Erythroblast (primary cell): ENCODE results near the gene DCPS.
"Not testable (repeated sequence)": the region's sequence is repeated elsewhere in the genome, so short reads cannot be mapped to it uniquely, and the experiment has no call there.

Experiments used
- DNase-seq, 2 experiments: peaks; one replicate each; lab custom pipeline; 2025; lab: John Stamatoyannopoulos, UW
- GATA1 ChIP-seq: IDR thresholded peaks from 2 replicates; pipeline ENCODE4 v1.6.1; 2011; ENCODE audit warnings: low read depth, mild to moderate bottlenecking, control low read depth, low read length, moderate library complexity
- POLR2A ChIP-seq: IDR thresholded peaks from 2 replicates; pipeline ENCODE4 v1.6.1; 2011; ENCODE audit warnings: mild to moderate bottlenecking, low read length

DCPS gene

GRCh38 chr11:126303623-126304456 is at the start of gene DCPS:
TSS of gene DCPS (plus strand) at chr11:126304060. CDS start at chr11:126304081, 21 bp downstream.
- DNase-seq, result peak; percentile 89 to 92
- peak; percentile 93 for TF ChIP-seq POLR2A
- no peak for TF ChIP-seq GATA1

DNA sequence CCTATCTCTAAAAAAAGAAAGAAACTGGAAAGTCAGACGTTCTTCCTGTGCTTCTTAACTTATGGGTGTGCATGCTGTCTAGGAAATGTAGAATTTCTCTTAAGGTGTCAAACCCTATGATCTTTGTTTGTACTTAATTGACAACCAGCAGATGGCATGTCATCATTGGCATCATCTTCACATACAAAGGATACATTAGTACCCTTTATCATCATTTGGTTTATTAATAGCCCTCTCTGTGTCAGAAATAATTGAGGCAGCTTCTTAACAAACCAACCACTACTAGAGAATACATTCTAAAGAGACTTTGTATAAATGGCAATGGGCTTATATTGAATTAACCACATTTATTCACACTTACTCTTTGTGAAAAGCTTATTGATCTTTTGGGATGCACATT is 49.0 kb upstream of the DCPS start:
- DNase-seq, result no peak
- TF ChIP-seq POLR2A (no peak), GATA1 (no peak)

GRCh38 chr11:126255507-126255906 is 48.4 kb upstream of the DCPS start:
- not testable (repeated sequence) for DNase-seq

DNA sequence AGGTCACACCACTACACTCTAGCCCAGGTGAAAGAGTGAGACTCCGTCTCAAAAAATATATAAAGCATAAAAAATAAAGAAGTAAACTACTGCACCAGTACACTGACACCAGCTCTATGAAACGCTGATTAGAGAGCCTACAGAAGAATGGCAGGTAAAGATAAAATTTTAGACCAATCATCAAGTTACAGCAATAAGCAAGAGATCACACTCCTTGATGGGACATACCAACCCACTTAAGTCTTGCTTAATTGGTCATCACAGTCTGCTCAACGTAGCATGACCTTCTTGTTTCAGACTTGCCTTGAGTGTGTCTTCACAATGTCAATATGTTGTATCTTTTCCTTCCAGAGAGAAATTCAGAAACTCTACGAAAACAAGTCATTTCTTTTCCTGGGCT is 47.6 kb upstream of the DCPS start:
- DNase-seq, result peak; percentile 4 to 20
- TF ChIP-seq GATA1 (no peak), POLR2A (no peak)

- TF ChIP-seq GATA1 (no peak), POLR2A (no peak)
- DNase-seq, result no peak
These were observed 46.7 kb upstream of the DCPS start for GRCh38 chr11:126257144-126257543.

DNA sequence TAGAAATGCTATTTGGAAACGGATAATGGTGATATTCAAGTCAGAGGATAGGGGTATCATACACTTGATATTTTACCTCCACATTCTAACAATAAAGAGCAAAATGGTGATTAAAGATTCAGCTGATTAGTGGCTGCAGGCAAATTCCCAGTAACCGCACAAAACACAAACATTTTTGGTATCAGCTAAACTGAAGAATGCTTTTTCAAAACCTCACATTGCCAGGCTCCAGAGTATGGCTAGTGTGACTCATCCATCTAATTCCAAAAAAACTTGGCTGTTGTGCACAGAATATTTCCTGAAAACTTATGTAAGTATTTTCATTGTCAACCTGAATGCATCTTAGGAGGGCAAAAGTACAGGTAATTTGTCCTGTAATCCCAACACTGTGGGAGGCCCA is 46.1 kb upstream of the DCPS start:
- no peak for DNase-seq
- TF ChIP-seq POLR2A (no peak), GATA1 (no peak)

DNA sequence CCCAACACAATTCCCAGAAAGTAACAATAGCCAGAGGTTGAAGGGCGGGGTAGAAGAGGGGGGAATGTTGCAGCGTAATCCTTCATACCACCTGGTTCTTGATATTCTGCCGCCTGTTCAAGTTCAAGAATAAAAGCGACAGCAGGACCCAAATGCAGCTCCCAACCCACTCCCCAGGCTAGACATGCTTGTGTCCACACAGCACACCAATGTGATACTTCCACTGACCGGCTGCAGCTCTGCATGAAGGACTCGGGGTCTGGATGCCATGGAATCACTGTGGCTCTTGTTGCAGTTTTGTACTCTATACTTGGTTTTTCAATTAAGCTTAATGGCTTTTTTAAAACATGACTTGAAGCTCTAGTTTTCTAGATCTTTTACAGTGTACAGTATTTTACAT is 41.6 kb upstream of the DCPS start:
- no peak for DNase-seq
- TF ChIP-seq POLR2A, result no peak
- no peak for TF ChIP-seq GATA1

DNA sequence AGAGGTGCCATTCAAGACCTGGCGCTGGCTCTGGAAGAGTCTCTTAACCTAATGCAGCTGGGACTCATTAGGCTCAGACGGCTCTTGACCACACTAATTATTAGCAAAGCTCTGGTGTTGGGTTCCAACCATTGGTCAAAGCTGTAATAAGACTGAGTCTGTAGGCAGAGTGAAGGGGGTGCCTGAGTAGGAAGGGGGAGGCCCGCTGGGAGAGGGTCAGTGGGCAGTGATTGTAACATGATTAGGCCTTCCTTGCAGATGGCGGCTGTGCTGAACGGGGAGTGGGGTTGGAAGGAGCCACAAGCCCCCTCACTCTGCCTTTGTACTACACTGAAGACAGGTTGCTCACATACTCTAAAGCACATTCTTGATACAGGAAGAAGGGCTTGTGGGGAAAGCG is 40.4 kb upstream of the DCPS start:
- TF ChIP-seq POLR2A (peak; percentile 7), GATA1 (no peak)
- DNase-seq, result no peak

DNA sequence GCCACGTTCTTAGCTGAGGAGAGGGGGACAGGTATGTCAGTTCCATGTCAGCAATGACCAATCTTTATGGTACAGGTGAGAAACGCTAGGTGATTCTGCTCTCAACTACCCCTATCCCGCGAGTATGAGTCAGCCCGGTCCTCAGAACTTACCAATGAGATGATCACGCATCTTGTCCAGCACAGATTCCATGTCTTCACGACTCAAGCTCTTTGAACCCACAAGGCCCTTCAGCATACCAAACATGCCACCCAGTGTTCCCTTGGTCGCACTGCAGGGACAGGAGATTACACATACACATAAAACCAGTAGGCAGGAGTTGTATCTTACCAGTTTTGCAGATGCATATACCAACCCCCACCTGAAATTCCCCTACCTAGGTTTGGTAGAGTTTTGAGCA is 38.0 kb upstream of the DCPS start:
- DNase-seq, result peak in 1 of 2 experiments; percentile 11
- no peak for TF ChIP-seq POLR2A
- TF ChIP-seq GATA1, result no peak

DNA sequence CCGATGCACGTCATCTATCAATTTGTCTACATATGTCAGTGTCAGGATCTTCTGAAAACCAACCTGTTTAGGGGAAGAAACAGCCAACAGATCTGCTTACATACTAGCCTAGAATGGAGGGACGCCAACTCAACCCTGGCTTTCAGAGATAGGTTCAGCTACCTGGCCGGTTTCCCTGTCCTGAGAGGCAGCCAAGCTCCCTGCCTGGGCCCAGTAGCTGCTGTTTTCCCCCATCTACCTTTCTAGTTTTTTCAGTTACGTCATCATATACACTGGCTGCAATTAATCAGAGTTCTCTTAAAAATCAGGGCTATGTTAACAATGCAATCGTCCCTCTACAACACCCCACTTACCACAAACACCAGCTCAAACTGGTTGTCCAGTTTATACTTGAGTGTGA is 36.2 kb upstream of the DCPS start:
- TF ChIP-seq POLR2A, result no peak
- no peak for TF ChIP-seq GATA1
- DNase-seq, result no peak

- no peak for DNase-seq
- TF ChIP-seq POLR2A, result no peak
- no peak for TF ChIP-seq GATA1
These were observed 35.5 kb upstream of the DCPS start for GRCh38 chr11:126268361-126268707.

GRCh38 chr11:126268708-126269579 is 34.9 kb upstream of the DCPS start, which contains the start of the genes FOXRED1 and SRPRA:
TSS of gene FOXRED1 (plus strand) at chr11:126269154. CDS start at chr11:126269207, 53 bp downstream.
TSS of gene SRPRA (minus strand) at chr11:126268895. CDS start at chr11:126268804, 91 bp downstream.
- TF ChIP-seq POLR2A, result peak; percentile 88
- no peak for TF ChIP-seq GATA1
- DNase-seq, result peak; percentile 99

DNA sequence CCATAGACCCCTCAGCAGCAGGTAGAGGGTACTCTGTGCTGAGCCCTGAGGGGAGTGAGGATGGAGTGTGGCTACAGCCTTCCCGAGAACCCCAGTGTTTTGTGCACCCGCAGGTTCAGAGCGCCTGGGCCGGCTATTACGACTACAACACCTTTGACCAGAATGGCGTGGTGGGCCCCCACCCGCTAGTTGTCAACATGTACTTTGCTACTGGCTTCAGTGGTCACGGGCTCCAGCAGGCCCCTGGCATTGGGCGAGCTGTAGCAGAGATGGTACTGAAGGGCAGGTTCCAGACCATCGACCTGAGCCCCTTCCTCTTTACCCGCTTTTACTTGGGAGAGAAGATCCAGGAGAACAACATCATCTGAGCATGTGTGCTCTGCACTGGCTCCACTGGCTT is 26.5 kb upstream of the DCPS start:
- no peak for DNase-seq
- TF ChIP-seq POLR2A (no peak), GATA1 (no peak)

DNA sequence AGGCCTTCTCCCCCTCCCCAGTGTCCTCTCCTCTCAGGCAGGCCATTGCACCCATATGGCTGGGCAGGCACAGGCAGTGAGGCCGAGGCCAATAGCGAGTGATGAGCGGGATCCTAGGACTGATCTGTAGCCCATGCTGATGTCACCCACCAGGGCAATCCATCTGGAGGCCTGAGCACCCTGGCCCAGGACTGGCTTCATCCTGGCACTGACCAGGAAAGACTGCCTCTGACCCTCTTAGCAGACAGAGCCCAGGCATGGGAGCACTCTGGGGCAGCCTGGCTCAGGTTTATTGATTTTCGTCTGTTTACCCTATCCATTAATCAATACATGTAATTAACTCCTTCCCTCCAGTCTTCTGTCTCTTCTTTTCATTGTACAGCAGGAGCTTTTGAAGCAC is 26.1 kb upstream of the DCPS start:
- TF ChIP-seq POLR2A (no peak), GATA1 (no peak)
- DNase-seq, result no peak
